GM23338 (cell line): ENCODE measurements around the gene CCDC167. TPM values are rescaled to one million over a fixed set of nuclear protein-coding genes. Genes with fewer than 3 reads are reported as not detected.

Source experiments
- ATAC-seq: fragments of 200-7000 bp; cut with Tn5 transposase; 3 replicates; pipeline ENCODE4 v1.9.1; 2020
- DNase-seq: peaks from one replicate; pipeline ENCODE4 v3.0.0-alpha.2; 2015; ENCODE audit warnings: low spot score
- H2AFZ ChIP-seq: fragments of 200-600 bp; sonication (generic); 2 replicates; pipeline ENCODE4 v1.8.0; 2016; ENCODE audit warnings: antibody characterized with exemption, mild to moderate bottlenecking, moderate library complexity
- H3F3A ChIP-seq: fragments of 200-600 bp; sonication (generic); replicated peaks from 2 replicates; pipeline ENCODE4 v1.8.0; 2017; ENCODE audit warnings: antibody characterized with exemption, mixed run types, low read depth
- H3K27ac ChIP-seq: fragments of 200-600 bp; sonication (generic); 2 replicates; pipeline ENCODE4 v1.6.1; 2016; ENCODE audit warnings: low read depth
- H3K27me3 ChIP-seq: fragments of 200-600 bp; sonication (generic); 2 replicates; pipeline ENCODE4 v1.8.0; 2016; ENCODE audit warnings: mild to moderate bottlenecking, mixed run types, moderate library complexity; ENCODE audit not compliant: insufficient read depth
- H3K36me3 ChIP-seq: fragments of 200-600 bp; sonication (generic); 2 replicates; pipeline ENCODE4 v1.8.0; 2016; ENCODE audit warnings: mild to moderate bottlenecking; ENCODE audit not compliant: insufficient read depth
- H3K4me1 ChIP-seq: fragments of 200-600 bp; sonication (generic); 2 replicates; pipeline ENCODE4 v1.8.0; 2016; ENCODE audit warnings: mild to moderate bottlenecking, moderate library complexity; ENCODE audit not compliant: insufficient read depth
- H3K4me2 ChIP-seq: fragments of 200-600 bp; sonication (generic); 2 replicates; pipeline ENCODE4 v1.7.1; 2017; ENCODE audit warnings: mixed run types
- H3K4me3 ChIP-seq: fragments of 200-600 bp; sonication (generic); 2 replicates; pipeline ENCODE4 v1.6.1; 2016; ENCODE audit warnings: mixed run types
- H3K79me2 ChIP-seq: fragments of 200-600 bp; sonication (generic); replicated peaks from 2 replicates; pipeline ENCODE4 v1.8.0; 2017; ENCODE audit warnings: mild to moderate bottlenecking; ENCODE audit not compliant: insufficient read depth
- H3K9me2 ChIP-seq: fragments of 200-600 bp; sonication (generic); 2 replicates; pipeline ENCODE4 v1.8.0; 2017; ENCODE audit not compliant: insufficient read depth
- H4K20me1 ChIP-seq: fragments of 200-600 bp; sonication (generic); replicated peaks from 2 replicates; pipeline ENCODE4 v1.8.0; 2017; ENCODE audit warnings: mild to moderate bottlenecking; ENCODE audit not compliant: insufficient read depth
- H3K27ac Mint-ChIP-seq: 2 replicates; pipeline ENCODE4 v1.8.0; 2020; ENCODE audit warnings: inconsistent platforms, mild to moderate bottlenecking, moderate library complexity, mixed read lengths
- H3K27me3 Mint-ChIP-seq: 3 replicates; pipeline ENCODE4 v1.8.0; 2022; ENCODE audit warnings: low read depth, mild to moderate bottlenecking, moderate library complexity, mixed read lengths, inconsistent platforms; ENCODE audit not compliant: insufficient read depth, poor library complexity
- H3K36me3 Mint-ChIP-seq: 3 replicates; pipeline ENCODE4 v1.8.0; 2021; ENCODE audit warnings: low read depth, mild to moderate bottlenecking, inconsistent platforms, moderate library complexity, mixed read lengths
- H3K4me1 Mint-ChIP-seq: 3 replicates; pipeline ENCODE4 v1.8.0; 2020; ENCODE audit warnings: mild to moderate bottlenecking, inconsistent platforms, mixed read lengths
- H3K4me3 Mint-ChIP-seq: 3 replicates; pipeline ENCODE4 v1.8.0; 2021; ENCODE audit warnings: moderate library complexity, mild to moderate bottlenecking, inconsistent platforms, mixed read lengths
- H3K9me3 Mint-ChIP-seq: 3 replicates; pipeline ENCODE4 v1.8.0; 2020; ENCODE audit warnings: moderate library complexity, mild to moderate bottlenecking, inconsistent platforms, mixed read lengths
- CREB1 ChIP-seq: fragments of 250-450 bp; sonication (Bioruptor Pico); IDR thresholded peaks from 2 replicates; pipeline ENCODE4 v1.5.0; 2020; ENCODE audit warnings: low read depth, mild to moderate bottlenecking, moderate library complexity
- EZH2 ChIP-seq: fragments of 200-600 bp; sonication (generic); IDR thresholded peaks from one replicate; pipeline ENCODE4 v1.8.0; 2017; ENCODE audit warnings: antibody characterized with exemption, mild to moderate bottlenecking, low read depth; ENCODE audit not compliant: unreplicated experiment
- EZH2phosphoT487 ChIP-seq: fragments of 200-600 bp; sonication (generic); IDR thresholded peaks from one replicate; pipeline ENCODE4 v1.8.1; 2018; ENCODE audit warnings: antibody characterized with exemption; ENCODE audit not compliant: unreplicated experiment
- JUNB ChIP-seq: IDR thresholded peaks from one replicate; pipeline ENCODE4 v1.6.1; 2016; ENCODE audit warnings: antibody characterized with exemption; ENCODE audit not compliant: unreplicated experiment
- NANOG ChIP-seq: IDR thresholded peaks from 2 replicates; pipeline ENCODE4 v1.6.1; 2016; ENCODE audit warnings: antibody characterized with exemption, borderline replicate concordance
- POLR2AphosphoS5 ChIP-seq: IDR thresholded peaks from 2 replicates; pipeline ENCODE4 v1.6.1; 2016; ENCODE audit warnings: antibody characterized with exemption, low read depth
- STAT1 ChIP-seq: IDR thresholded peaks from one replicate; pipeline ENCODE4 v1.6.1; 2016; ENCODE audit warnings: antibody characterized with exemption; ENCODE audit not compliant: unreplicated experiment
- ZNF114 ChIP-seq: fragments of 250-450 bp; sonication (Bioruptor Pico); IDR thresholded peaks from 2 replicates; pipeline ENCODE4 v1.5.0; 2020; ENCODE audit warnings: mild to moderate bottlenecking, moderate library complexity
- ZNF331 ChIP-seq: fragments of 250-450 bp; sonication (Bioruptor Pico); IDR thresholded peaks from 2 replicates; pipeline ENCODE4 v1.5.0; 2020; ENCODE audit warnings: low read depth, mild to moderate bottlenecking, moderate library complexity
- polyA plus RNA-seq: library from polyadenylated mRNA; unstranded; fragments of >200 nt; fragmentation: Nextera tagmentation; extraction: Ambion mirVana; gene quantifications from 2 replicates; pipeline ENCODE4 v1.2.1, GENCODE V29; 2016
- total RNA-seq: library from RNA; depleted of rRNA; stranded (reverse); fragments of >200 nt; shearing (Covaris generic); gene quantifications from 2 replicates; pipeline ENCODE4 v1.2.3, GENCODE V29; 2014
- TF ChIP-seq, protein P1 (sequence below): IDR thresholded peaks from 2 replicates; pipeline ENCODE4 v1.6.1; 2016; ENCODE audit warnings: antibody characterized with exemption
- TF ChIP-seq, protein P2 (sequence below), 2 experiments: fragments of 200-600 bp in 1 of 2; sonication (generic) in 1 of 2; conservative IDR thresholded peaks; 2 replicates each; pipeline versions ENCODE4 v1.5.1 to v1.6.1; 2016 to 2017; ENCODE audit warnings: antibody characterized with exemption in 2 of 2, low read depth in 2 of 2, mild to moderate bottlenecking in 2 of 2, moderate library complexity in 1 of 2
- TF ChIP-seq, protein P3 (sequence below): IDR thresholded peaks from one replicate; pipeline ENCODE4 v1.6.1; 2018; ENCODE audit warnings: antibody characterized with exemption; ENCODE audit not compliant: unreplicated experiment
- TF ChIP-seq, protein P4 (sequence below): fragments of 250-450 bp; sonication (Bioruptor Pico); IDR thresholded peaks from 2 replicates; pipeline ENCODE4 v1.5.0; 2020; ENCODE audit warnings: mild to moderate bottlenecking, moderate library complexity

Gene CCDC167
- total and polyA plus RNA-seq, 2 experiments from 2014 or later = 17.6 to 21.4 TPM

DNA sequence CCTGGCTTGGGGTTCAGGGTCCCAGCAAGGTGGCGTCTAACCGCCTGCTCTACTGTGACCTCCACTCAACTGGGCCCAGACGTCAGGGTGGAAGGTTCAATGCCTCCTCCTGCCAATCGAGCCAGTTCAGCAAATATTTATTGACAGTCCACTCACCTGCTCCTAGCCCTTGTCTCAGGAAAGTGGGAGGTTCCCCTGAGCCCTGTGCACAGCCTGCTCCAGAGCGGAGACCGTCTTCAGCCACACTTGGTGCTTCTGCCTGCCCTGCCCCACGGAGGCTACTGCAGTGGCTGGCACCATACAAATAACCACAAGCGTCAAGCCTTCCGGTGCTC lies 6.1 kb downstream of the CCDC167 start:
- Mint-ChIP-seq H3K36me3 (no peaks in the 10 kb centered on the region), H3K4me3 (no peak overlapping the region), H3K9me3 (no peaks in the 10 kb centered on the region), H3K4me1 (peaks cover 42% of the 10 kb centered on the region), H3K27me3 (peaks cover 18% of the 10 kb centered on the region), H3K27ac (no peak overlapping the region)
- 0 out of 2 replicates have a peak, but pooled peaks cover 3% of the 10 kb centered on the region for H3F3A ChIP-seq
- H3K4me2 ChIP-seq = no peak overlapping the region
- H4K20me1 ChIP-seq = 0 out of 2 replicates have a peak, but pooled peaks cover 5% of the 10 kb centered on the region
- no peaks in the 10 kb centered on the region for H3K36me3 ChIP-seq
- no peak for TF ChIP-seq CREB1 (CRISPR knock-in tag)
- no peak for TF ChIP-seq STAT1
- no peak for TF ChIP-seq NANOG
- TF ChIP-seq, protein P1, sequence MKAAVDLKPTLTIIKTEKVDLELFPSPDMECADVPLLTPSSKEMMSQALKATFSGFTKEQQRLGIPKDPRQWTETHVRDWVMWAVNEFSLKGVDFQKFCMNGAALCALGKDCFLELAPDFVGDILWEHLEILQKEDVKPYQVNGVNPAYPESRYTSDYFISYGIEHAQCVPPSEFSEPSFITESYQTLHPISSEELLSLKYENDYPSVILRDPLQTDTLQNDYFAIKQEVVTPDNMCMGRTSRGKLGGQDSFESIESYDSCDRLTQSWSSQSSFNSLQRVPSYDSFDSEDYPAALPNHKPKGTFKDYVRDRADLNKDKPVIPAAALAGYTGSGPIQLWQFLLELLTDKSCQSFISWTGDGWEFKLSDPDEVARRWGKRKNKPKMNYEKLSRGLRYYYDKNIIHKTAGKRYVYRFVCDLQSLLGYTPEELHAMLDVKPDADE = no peak
- TF ChIP-seq, protein P2, sequence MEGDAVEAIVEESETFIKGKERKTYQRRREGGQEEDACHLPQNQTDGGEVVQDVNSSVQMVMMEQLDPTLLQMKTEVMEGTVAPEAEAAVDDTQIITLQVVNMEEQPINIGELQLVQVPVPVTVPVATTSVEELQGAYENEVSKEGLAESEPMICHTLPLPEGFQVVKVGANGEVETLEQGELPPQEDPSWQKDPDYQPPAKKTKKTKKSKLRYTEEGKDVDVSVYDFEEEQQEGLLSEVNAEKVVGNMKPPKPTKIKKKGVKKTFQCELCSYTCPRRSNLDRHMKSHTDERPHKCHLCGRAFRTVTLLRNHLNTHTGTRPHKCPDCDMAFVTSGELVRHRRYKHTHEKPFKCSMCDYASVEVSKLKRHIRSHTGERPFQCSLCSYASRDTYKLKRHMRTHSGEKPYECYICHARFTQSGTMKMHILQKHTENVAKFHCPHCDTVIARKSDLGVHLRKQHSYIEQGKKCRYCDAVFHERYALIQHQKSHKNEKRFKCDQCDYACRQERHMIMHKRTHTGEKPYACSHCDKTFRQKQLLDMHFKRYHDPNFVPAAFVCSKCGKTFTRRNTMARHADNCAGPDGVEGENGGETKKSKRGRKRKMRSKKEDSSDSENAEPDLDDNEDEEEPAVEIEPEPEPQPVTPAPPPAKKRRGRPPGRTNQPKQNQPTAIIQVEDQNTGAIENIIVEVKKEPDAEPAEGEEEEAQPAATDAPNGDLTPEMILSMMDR (conservative IDR thresholded peaks at IDR 0.05; ENCODE audit: low read depth in 2 of 2) = no peak
- no peak for TF ChIP-seq EZH2
- TF ChIP-seq, protein P3, sequence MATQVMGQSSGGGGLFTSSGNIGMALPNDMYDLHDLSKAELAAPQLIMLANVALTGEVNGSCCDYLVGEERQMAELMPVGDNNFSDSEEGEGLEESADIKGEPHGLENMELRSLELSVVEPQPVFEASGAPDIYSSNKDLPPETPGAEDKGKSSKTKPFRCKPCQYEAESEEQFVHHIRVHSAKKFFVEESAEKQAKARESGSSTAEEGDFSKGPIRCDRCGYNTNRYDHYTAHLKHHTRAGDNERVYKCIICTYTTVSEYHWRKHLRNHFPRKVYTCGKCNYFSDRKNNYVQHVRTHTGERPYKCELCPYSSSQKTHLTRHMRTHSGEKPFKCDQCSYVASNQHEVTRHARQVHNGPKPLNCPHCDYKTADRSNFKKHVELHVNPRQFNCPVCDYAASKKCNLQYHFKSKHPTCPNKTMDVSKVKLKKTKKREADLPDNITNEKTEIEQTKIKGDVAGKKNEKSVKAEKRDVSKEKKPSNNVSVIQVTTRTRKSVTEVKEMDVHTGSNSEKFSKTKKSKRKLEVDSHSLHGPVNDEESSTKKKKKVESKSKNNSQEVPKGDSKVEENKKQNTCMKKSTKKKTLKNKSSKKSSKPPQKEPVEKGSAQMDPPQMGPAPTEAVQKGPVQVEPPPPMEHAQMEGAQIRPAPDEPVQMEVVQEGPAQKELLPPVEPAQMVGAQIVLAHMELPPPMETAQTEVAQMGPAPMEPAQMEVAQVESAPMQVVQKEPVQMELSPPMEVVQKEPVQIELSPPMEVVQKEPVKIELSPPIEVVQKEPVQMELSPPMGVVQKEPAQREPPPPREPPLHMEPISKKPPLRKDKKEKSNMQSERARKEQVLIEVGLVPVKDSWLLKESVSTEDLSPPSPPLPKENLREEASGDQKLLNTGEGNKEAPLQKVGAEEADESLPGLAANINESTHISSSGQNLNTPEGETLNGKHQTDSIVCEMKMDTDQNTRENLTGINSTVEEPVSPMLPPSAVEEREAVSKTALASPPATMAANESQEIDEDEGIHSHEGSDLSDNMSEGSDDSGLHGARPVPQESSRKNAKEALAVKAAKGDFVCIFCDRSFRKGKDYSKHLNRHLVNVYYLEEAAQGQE = no peak
- no peak for TF ChIP-seq ZNF114
- TF ChIP-seq, protein P4, sequence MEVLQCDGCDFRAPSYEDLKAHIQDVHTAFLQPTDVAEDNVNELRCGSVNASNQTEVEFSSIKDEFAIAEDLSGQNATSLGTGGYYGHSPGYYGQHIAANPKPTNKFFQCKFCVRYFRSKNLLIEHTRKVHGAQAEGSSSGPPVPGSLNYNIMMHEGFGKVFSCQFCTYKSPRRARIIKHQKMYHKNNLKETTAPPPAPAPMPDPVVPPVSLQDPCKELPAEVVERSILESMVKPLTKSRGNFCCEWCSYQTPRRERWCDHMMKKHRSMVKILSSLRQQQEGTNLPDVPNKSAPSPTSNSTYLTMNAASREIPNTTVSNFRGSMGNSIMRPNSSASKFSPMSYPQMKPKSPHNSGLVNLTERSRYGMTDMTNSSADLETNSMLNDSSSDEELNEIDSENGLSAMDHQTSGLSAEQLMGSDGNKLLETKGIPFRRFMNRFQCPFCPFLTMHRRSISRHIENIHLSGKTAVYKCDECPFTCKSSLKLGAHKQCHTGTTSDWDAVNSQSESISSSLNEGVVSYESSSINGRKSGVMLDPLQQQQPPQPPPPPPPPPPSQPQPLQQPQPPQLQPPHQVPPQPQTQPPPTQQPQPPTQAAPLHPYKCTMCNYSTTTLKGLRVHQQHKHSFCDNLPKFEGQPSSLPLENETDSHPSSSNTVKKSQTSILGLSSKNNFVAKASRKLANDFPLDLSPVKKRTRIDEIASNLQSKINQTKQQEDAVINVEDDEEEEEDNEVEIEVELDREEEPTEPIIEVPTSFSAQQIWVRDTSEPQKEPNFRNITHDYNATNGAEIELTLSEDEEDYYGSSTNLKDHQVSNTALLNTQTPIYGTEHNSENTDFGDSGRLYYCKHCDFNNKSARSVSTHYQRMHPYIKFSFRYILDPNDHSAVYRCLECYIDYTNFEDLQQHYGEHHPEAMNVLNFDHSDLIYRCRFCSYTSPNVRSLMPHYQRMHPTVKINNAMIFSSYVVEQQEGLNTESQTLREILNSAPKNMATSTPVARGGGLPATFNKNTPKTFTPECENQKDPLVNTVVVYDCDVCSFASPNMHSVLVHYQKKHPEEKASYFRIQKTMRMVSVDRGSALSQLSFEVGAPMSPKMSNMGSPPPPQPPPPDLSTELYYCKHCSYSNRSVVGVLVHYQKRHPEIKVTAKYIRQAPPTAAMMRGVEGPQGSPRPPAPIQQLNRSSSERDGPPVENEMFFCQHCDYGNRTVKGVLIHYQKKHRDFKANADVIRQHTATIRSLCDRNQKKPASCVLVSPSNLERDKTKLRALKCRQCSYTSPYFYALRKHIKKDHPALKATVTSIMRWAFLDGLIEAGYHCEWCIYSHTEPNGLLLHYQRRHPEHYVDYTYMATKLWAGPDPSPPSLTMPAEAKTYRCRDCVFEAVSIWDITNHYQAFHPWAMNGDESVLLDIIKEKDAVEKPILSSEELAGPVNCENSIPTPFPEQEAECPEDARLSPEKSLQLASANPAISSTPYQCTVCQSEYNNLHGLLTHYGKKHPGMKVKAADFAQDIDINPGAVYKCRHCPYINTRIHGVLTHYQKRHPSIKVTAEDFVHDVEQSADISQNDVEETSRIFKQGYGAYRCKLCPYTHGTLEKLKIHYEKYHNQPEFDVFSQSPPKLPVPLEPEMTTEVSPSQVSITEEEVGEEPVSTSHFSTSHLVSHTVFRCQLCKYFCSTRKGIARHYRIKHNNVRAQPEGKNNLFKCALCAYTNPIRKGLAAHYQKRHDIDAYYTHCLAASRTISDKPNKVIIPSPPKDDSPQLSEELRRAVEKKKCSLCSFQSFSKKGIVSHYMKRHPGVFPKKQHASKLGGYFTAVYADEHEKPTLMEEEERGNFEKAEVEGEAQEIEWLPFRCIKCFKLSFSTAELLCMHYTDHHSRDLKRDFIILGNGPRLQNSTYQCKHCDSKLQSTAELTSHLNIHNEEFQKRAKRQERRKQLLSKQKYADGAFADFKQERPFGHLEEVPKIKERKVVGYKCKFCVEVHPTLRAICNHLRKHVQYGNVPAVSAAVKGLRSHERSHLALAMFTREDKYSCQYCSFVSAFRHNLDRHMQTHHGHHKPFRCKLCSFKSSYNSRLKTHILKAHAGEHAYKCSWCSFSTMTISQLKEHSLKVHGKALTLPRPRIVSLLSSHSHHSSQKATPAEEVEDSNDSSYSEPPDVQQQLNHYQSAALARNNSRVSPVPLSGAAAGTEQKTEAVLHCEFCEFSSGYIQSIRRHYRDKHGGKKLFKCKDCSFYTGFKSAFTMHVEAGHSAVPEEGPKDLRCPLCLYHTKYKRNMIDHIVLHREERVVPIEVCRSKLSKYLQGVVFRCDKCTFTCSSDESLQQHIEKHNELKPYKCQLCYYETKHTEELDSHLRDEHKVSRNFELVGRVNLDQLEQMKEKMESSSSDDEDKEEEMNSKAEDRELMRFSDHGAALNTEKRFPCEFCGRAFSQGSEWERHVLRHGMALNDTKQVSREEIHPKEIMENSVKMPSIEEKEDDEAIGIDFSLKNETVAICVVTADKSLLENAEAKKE = no peak
- TF ChIP-seq POLR2AphosphoS5 = no peak
- TF ChIP-seq ZNF331 (CRISPR knock-in tag) = no peak
- TF ChIP-seq JUNB = no peak
- no peak for TF ChIP-seq EZH2phosphoT487
- H2AFZ ChIP-seq = no peak overlapping the region
- peaks cover 16% of the 10 kb centered on the region for H3K4me1 ChIP-seq
- ATAC-seq (no peak), DNase-seq (no peak)
- no peaks in the 10 kb centered on the region for H3K79me2 ChIP-seq
- H3K4me3 ChIP-seq = no peak overlapping the region
- H3K9me2 ChIP-seq = no peaks in the 10 kb centered on the region
- no peak overlapping the region for H3K27ac ChIP-seq
- H3K27me3 ChIP-seq = no peaks in the 10 kb centered on the region
